ENCODE measurements around the gene CDC34. TPM values are rescaled to one million over a fixed set of nuclear protein-coding genes. Genes with fewer than 3 reads are reported as not detected.

CDC34 gene
- total RNA-seq, 1 experiment from 2014 or later: 112 TPM

DNA sequence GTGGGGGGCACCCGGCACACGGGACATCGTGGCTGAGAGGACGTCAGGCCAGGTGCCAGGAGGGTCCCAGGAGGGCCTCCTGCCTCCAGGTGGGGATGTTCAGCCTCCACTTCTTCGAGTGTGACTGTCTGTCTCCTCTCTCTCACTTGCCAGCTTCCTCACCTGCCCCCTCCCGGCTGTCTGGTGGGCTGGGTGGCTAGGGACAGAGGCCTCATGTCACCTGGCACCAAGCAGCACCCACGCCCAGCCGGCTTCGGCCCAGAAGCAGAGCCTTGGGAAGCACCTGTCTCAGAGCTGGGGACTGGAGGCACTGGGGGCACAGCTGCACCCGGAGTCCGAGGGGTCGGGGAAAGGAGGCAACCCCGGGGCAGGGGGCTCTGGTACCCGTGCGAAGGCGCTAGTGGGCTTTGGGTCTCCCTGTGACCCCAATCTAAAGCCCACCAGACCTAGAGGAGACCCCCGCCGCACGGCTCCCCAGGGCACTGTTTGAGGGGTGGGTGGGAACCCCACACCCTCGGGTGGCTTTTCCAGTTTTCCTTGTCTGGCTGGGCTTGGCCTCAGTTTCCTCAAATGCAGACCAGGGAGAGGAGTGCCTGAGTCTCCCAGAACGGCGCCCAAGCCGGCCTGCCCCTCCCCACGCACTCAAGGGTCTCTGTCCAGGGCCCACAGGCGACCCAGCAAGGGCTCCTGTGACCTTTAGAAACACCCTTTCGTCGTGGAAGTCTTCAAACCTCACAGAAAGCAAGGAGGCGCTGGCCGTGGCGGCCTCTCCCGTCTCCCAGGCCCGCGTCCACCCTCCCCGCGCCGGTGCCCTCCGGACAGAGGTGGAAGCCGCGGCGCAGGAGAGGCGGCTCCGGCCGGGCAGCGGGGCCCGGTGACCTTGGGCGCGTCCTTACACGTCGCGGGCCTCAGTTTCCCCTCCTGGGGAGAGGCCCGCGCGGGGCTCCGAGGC is 57.5 kb downstream of the CDC34 start:
- H3K27me3 ChIP-seq (ENCODE audit: insufficient read depth, low read length): peaks cover 12% of the 10 kb centered on the region; the same call in 1 of the 2 replicates
- no peaks in the 10 kb centered on the region for H3K4me1 ChIP-seq (ENCODE audit: insufficient read depth, low read length)
- Mint-ChIP-seq H3K36me3 (ENCODE audit: insufficient read depth in 1 of 3, low read depth in 3 of 3) (no peaks in the 10 kb centered on the region), H3K27ac (no peak overlapping the region), H3K27me3 (ENCODE audit: low read depth) (peaks cover 50% of the 10 kb centered on the region), H3K4me1 (peaks cover 2 to 9% of the 10 kb centered on the region in 2 experiments), H3K9me3 (no peaks in the 10 kb centered on the region), H3K4me3 (peak overlapping the region; percentile 47 to 73)
- H3K23me2 ChIP-seq (ENCODE audit: insufficient read length, low read depth, low read length, poor library complexity, severe bottlenecking): no peaks in the 10 kb centered on the region
- no peak overlapping the region for H4K8ac ChIP-seq (replicated peaks; ENCODE audit: insufficient read length, low read depth, low read length)
- no peaks in the 10 kb centered on the region for H3K79me1 ChIP-seq (ENCODE audit: insufficient read depth, low read depth, low read length, poor library complexity, severe bottlenecking)
- peak; percentile 54 for DNase-seq
- H3K23ac ChIP-seq (ENCODE audit: insufficient read length, low read depth, low read length): no peak overlapping the region
- peaks cover 3% of the 10 kb centered on the region for H4K20me1 ChIP-seq (ENCODE audit: control insufficient read depth, insufficient read depth, insufficient read length)
- H2AFZ ChIP-seq (ENCODE audit: low read length): no peak overlapping the region
- no CpG with 5 or more reads among the region's 54 CpGs for WGBS (ENCODE audit: extremely low coverage, insufficient read length, low lambda C conversion rate)
- H2BK12ac ChIP-seq (ENCODE audit: insufficient read length, low read depth, low read length): no peak overlapping the region
- TF ChIP-seq, protein P1, sequence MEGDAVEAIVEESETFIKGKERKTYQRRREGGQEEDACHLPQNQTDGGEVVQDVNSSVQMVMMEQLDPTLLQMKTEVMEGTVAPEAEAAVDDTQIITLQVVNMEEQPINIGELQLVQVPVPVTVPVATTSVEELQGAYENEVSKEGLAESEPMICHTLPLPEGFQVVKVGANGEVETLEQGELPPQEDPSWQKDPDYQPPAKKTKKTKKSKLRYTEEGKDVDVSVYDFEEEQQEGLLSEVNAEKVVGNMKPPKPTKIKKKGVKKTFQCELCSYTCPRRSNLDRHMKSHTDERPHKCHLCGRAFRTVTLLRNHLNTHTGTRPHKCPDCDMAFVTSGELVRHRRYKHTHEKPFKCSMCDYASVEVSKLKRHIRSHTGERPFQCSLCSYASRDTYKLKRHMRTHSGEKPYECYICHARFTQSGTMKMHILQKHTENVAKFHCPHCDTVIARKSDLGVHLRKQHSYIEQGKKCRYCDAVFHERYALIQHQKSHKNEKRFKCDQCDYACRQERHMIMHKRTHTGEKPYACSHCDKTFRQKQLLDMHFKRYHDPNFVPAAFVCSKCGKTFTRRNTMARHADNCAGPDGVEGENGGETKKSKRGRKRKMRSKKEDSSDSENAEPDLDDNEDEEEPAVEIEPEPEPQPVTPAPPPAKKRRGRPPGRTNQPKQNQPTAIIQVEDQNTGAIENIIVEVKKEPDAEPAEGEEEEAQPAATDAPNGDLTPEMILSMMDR (conservative IDR thresholded peaks at IDR 0.05): no peak
- H3K4me2 ChIP-seq (ENCODE audit: insufficient read depth, insufficient read length, low read length): peak overlapping the region; percentile 15
- H3T11ph ChIP-seq (ENCODE audit: low read length): no peak overlapping the region
- H2BK20ac ChIP-seq (ENCODE audit: low read depth, low read length, poor library complexity, severe bottlenecking): no peak overlapping the region
- H3K9me3 ChIP-seq (ENCODE audit: control insufficient read depth, low read depth, low read length): no peaks in the 10 kb centered on the region
- H3K27ac ChIP-seq (ENCODE audit: insufficient read length, low read depth, low read length): no peak overlapping the region
- H3K14ac ChIP-seq (ENCODE audit: insufficient read depth, low read length): no peak overlapping the region
- no peak overlapping the region for H4K91ac ChIP-seq (ENCODE audit: insufficient read length, low read depth, low read length)
- H2BK120ac ChIP-seq (ENCODE audit: low read depth, low read length, poor library complexity, severe bottlenecking): no peak overlapping the region
- H3K79me2 ChIP-seq (ENCODE audit: insufficient read depth, low read length): no peaks in the 10 kb centered on the region
- H3K9ac ChIP-seq (ENCODE audit: extremely low read depth, insufficient read length, low read length): no peak overlapping the region
- no peak overlapping the region for H4K5ac ChIP-seq (ENCODE audit: insufficient read length, low read depth, low read length)
- no peak overlapping the region for H3K56ac ChIP-seq (ENCODE audit: insufficient read length, low read depth, low read length)
- no peak overlapping the region for H2BK5ac ChIP-seq (ENCODE audit: insufficient read length, low read length)
- H2BK15ac ChIP-seq (ENCODE audit: low read depth, low read length): no peak overlapping the region
- H3K18ac ChIP-seq (ENCODE audit: insufficient read length, low read depth, low read length): no peak overlapping the region
- H2AK5ac ChIP-seq (ENCODE audit: insufficient read length, low read length): no peak overlapping the region
- no peak overlapping the region for H3K4ac ChIP-seq (ENCODE audit: low read depth, low read length)

All from H9 (cell line).